ENCODE results near the gene TAPBP.
A peak's percentile ranks its signal among the peaks of the same experiment; 100 is the strongest.
"Not testable (repeated sequence)": the region's sequence is repeated elsewhere in the genome, so short reads cannot be mapped to it uniquely, and the experiment has no call there.

The TAPBP gene

GRCh38 chr6:33275795-33276580 is 37.9 kb downstream of the TAPBP start:
- DNase-seq = not testable (repeated sequence)

- DNase-seq = no peak
Observed at GRCh38 chr6:33273924-33274902, 39.7 kb downstream of the TAPBP start.

- DNase-seq = no peak
Observed at GRCh38 chr6:33273129-33273923, 40.6 kb downstream of the TAPBP start.

GRCh38 chr6:33272275-33273128 is 41.4 kb downstream of the TAPBP start:
- DNase-seq = no peak

GRCh38 chr6:33271468-33272274 is 42.2 kb downstream of the TAPBP start, which contains the start of the genes RPS18 and VPS52:
Gene RPS18 (plus strand): TSS chr6:33272075. CDS start chr6:33272120, 45 bp downstream.
Gene VPS52 (minus strand): TSS chr6:33271876. CDS start chr6:33271675, 201 bp downstream.
- peak; percentile 99 for DNase-seq

GRCh38 chr6:33271117-33271467 is 42.8 kb downstream of the TAPBP start:
- no peak for DNase-seq

- no peak for DNase-seq
Observed at GRCh38 chr6:33264015-33264414, 49.9 kb downstream of the TAPBP start.

GRCh38 chr6:33262490-33262889 is 51.4 kb downstream of the TAPBP start:
- DNase-seq = not testable (repeated sequence)

GRCh38 chr6:33259032-33259431 is 54.8 kb downstream of the TAPBP start:
- no peak for DNase-seq

- no peak for DNase-seq
Observed at GRCh38 chr6:33254591-33254990, 59.3 kb downstream of the TAPBP start.

GRCh38 chr6:33252759-33253158 is 61.1 kb downstream of the TAPBP start:
- peak; percentile 53 for DNase-seq

- DNase-seq = no peak
Observed at GRCh38 chr6:33251395-33252012, 62.4 kb downstream of the TAPBP start.

- no peak for DNase-seq
Observed at GRCh38 chr6:33250731-33251130, 63.1 kb downstream of the TAPBP start.

- peak; percentile 95 for DNase-seq
Observed at GRCh38 chr6:33249732-33250630, 63.9 kb downstream of the TAPBP start.
